ENCODE results near the gene DENND2C.

DNA sequence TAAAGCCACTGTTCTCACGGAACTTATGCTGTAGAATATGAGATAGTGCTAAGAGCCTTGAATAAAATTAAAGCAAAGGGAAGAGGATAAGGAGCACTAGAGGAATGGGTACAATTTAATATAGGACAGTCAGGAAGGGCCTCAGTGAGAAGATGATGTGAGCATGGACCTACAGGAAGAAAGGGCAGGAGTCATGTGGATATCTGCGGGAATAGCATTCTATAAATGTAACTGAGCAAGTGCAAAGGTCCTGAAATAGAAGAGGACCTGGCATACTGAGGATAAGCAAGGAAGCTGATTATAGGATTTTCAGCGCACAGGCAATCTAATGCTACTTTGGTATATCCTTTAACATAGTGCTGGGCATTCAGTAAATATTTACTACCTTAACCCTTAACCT is 75.8 kb downstream of the DENND2C start:
- TF ChIP-seq, protein P1, sequence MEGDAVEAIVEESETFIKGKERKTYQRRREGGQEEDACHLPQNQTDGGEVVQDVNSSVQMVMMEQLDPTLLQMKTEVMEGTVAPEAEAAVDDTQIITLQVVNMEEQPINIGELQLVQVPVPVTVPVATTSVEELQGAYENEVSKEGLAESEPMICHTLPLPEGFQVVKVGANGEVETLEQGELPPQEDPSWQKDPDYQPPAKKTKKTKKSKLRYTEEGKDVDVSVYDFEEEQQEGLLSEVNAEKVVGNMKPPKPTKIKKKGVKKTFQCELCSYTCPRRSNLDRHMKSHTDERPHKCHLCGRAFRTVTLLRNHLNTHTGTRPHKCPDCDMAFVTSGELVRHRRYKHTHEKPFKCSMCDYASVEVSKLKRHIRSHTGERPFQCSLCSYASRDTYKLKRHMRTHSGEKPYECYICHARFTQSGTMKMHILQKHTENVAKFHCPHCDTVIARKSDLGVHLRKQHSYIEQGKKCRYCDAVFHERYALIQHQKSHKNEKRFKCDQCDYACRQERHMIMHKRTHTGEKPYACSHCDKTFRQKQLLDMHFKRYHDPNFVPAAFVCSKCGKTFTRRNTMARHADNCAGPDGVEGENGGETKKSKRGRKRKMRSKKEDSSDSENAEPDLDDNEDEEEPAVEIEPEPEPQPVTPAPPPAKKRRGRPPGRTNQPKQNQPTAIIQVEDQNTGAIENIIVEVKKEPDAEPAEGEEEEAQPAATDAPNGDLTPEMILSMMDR (IDR thresholded peaks at IDR 0.05; ENCODE audit: borderline replicate concordance, extremely low read depth, low read length, poor library complexity, severe bottlenecking) = no peak
- no peak for TF ChIP-seq EZH2 (IDR thresholded peaks at IDR 0.05; ENCODE audit: borderline replicate concordance, low read depth, low read length, severe bottlenecking)

All from DND-41 (cell line).